MG63 (cell line): ENCODE measurements around the gene EPS8L3. TPM values are rescaled to one million over a fixed set of nuclear protein-coding genes. Genes with fewer than 3 reads are reported as not detected.
"Not testable (repeated sequence)": the region's sequence is repeated elsewhere in the genome, so short reads cannot be mapped to it uniquely, and the experiment has no call there.

Source experiments
- DNase-seq: peaks from one replicate; pipeline ENCODE4 v3.0.0-alpha.2; 2020
- H3K27me3 ChIP-seq: fragments of 250-450 bp; sonication (Bioruptor Pico); 2 replicates; pipeline ENCODE4 v1.5.1; 2020; ENCODE audit warnings: mild to moderate bottlenecking, moderate library complexity
- H3K36me3 ChIP-seq: fragments of 250-450 bp; sonication (Bioruptor Pico); 2 replicates; pipeline ENCODE4 v1.5.1; 2020; ENCODE audit warnings: mild to moderate bottlenecking, moderate library complexity
- H3K4me3 ChIP-seq: fragments of 250-450 bp; sonication (Bioruptor Pico); 2 replicates; pipeline ENCODE4 v1.5.1; 2020; ENCODE audit warnings: mild to moderate bottlenecking, moderate library complexity
- H3K9me3 ChIP-seq: fragments of 250-450 bp; sonication (Bioruptor Pico); 2 replicates; pipeline ENCODE4 v1.5.1; 2020; ENCODE audit warnings: mild to moderate bottlenecking, moderate library complexity
- total RNA-seq: library from RNA; depleted of rRNA; stranded (reverse); fragments of >200 nt; shearing (Covaris generic); gene quantifications from 2 replicates; pipeline ENCODE4 v1.2.3, GENCODE V29; 2014; ENCODE audit warnings: low replicate concordance; rRNA removed

The EPS8L3 gene
- total RNA-seq, 1 experiment from 2014 or later = not detected

- no peak for DNase-seq
- no peaks in the 10 kb centered on the region for H3K27me3 ChIP-seq
- H3K9me3 ChIP-seq = no peaks in the 10 kb centered on the region; the same call in 1 of the 2 replicates
- no peaks in the 10 kb centered on the region for H3K36me3 ChIP-seq
- no peak overlapping the region for H3K4me3 ChIP-seq
Observed at GRCh38 chr1:109714661-109715372, 48.9 kb downstream of the EPS8L3 start.

- DNase-seq = no peak
- Histone ChIP-seq H3K36me3 (no peaks in the 10 kb centered on the region), H3K4me3 (no peak overlapping the region), H3K9me3 (peaks cover 5% of the 10 kb centered on the region), H3K27me3 (no peaks in the 10 kb centered on the region)
Observed at GRCh38 chr1:109713636-109714035, 50.1 kb downstream of the EPS8L3 start.

DNA sequence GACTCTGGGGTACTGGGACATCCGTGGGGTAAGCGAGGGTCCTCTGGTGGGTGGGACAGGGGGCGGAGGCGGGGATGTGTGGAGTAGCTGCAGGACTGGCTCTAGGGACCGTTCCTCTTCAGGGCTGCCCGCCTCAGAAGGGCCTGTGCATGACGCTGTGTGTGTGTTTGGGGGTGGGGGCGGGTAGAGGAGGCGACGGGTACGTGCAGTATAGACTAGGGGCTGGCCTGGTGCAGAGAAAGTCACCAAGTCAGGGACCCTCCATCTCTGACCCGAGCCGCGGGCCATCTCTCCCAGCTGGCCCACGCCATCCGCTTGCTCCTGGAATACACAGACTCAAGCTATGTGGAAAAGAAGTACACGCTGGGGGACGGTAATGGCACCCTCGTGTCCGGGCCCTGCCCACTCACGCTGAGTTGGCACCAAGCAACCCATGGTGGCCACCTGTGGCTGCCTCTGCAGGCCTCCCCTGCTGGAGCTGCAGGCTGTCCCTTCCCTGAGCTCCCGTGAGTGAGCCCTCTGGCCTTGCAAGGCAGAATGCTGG is 51.3 kb downstream of the EPS8L3 start:
- no peak for DNase-seq
- H3K36me3 ChIP-seq = 0 out of 2 replicates have a peak, but pooled peaks cover 2% of the 10 kb centered on the region
- no peak overlapping the region for H3K4me3 ChIP-seq
- no peaks in the 10 kb centered on the region for H3K27me3 ChIP-seq
- H3K9me3 ChIP-seq = peaks cover 13% of the 10 kb centered on the region

DNA sequence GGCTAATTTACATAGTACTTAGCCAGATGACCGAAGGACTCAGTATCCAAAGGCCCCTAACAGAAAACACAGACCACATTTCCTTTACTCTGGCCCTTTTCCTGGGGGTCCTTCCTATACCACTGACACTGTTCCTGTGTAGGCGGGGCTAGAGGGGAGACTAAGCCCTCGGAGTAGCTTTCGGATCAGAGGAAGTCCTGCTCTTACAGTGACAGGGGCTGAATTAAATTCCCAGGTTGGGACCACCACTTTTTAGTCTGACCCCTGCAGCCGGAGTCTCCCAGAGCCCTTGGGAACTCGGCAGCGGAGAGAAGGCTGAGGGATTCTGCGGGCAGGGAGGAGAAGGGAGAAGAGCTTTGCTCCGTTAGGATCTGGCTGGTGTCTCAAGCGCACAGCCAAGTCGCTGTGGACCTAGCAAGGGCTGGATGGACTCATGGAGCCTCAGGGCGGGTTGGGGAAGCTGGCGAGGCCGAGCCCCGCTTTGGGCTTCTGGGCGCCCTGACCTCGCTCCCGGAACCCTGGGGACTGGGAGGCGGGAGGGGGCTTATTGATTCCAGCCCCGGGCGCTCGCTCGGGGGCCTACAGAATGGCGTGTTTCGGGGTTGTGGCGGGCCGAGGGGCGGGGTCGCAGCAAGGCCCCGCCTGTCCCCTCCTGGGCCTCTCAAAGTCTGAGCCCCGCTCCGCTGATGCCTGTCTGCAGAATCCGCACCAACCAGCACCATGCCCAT is 52.0 kb downstream of the EPS8L3 start, which contains the start of gene GSTM5:
Gene GSTM5 (plus strand): TSS at position 659 of the 728 bp plus-strand sequence. CDS start 62 bp downstream, at position 721.
- not testable (repeated sequence) for H3K27me3 ChIP-seq, H3K36me3 ChIP-seq, DNase-seq, H3K4me3 ChIP-seq
- H3K9me3 ChIP-seq = peaks cover 13% of the 10 kb centered on the region

GRCh38 chr1:109709822-109710221 is 53.9 kb downstream of the EPS8L3 start:
- H3K27me3 ChIP-seq, DNase-seq, H3K36me3 ChIP-seq, H3K4me3 ChIP-seq: not testable (repeated sequence)
- H3K9me3 ChIP-seq = peaks cover 13% of the 10 kb centered on the region

DNA sequence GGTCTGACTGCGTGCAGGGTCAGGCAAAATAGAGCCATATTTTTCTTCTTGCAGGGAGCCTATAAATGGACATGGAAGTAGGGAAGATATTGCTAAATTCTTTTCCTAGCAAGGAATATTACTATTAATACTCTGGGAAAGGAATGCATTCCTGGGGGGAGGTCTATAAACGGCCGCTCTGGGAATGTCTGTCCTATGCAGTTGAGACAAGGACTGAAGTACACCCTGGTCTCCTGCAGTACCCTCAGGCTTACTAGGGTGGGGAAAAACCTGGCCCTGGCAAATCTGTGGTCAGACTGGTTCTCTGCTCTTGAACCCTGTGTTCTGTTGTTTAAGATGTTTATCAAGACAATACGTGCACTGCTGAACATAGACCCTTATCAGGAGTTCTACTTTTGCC is 54.8 kb downstream of the EPS8L3 start:
- H3K4me3 ChIP-seq, DNase-seq, H3K36me3 ChIP-seq, H3K27me3 ChIP-seq: not testable (repeated sequence)
- H3K9me3 ChIP-seq = peaks cover 13% of the 10 kb centered on the region

DNA sequence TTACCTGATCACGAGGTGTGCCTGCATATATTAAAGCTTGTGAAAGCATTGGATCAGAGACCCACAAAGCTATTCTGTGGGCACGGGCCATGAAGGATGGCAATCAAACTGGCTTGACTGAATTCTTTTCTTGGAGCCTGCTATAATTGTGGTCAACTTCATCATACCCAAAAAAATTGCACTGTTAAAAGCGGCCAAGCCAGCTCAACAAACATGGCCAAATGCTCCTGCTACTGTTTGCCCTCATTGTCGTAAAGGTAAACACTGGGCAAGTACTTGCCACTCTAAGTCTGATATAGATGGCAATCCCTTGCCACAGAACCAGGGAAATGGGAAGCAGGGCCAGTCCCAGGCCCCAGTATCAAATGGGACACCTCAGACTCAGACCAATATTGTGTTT is 58.3 kb downstream of the EPS8L3 start:
- Histone ChIP-seq H3K27me3 (no peaks in the 10 kb centered on the region), H3K36me3 (0 out of 2 replicates have a peak, but pooled peaks cover 5% of the 10 kb centered on the region), H3K4me3 (no peak overlapping the region), H3K9me3 (peaks cover 15% of the 10 kb centered on the region)
- no peak for DNase-seq

- Histone ChIP-seq H3K27me3 (no peaks in the 10 kb centered on the region), H3K9me3 (peaks cover 15% of the 10 kb centered on the region), H3K4me3 (no peak overlapping the region), H3K36me3 (0 out of 2 replicates have a peak, but pooled peaks cover 5% of the 10 kb centered on the region)
- DNase-seq = no peak
Observed at GRCh38 chr1:109704173-109704572, 59.5 kb downstream of the EPS8L3 start.

- not testable (repeated sequence) for H3K27me3 ChIP-seq, H3K36me3 ChIP-seq, H3K9me3 ChIP-seq, DNase-seq, H3K4me3 ChIP-seq
Observed at GRCh38 chr1:109702940-109703339, 60.8 kb downstream of the EPS8L3 start.

Other genes with a start within 250 kb of the EPS8L3 start
- not detected in 2 replicates for gene GPR61, start 224.1 kb downstream of the EPS8L3 start, total RNA-seq
- 17.0 and 20.1 TPM in 2 replicates for gene GNAI3, start 215.3 kb downstream of the EPS8L3 start, total RNA-seq
- 0.10 TPM in 1 of 2 replicates, not detected in the other for gene GNAT2, start 144.3 kb downstream of the EPS8L3 start, total RNA-seq
- 119 and 172 TPM in 2 replicates for gene AMPD2, start 144.1 kb downstream of the EPS8L3 start, total RNA-seq
- gene GSTM4, start 107.8 kb downstream of the EPS8L3 start, total RNA-seq = 27.9 and 33.5 TPM in 2 replicates
- 20.0 and 22.2 TPM in 2 replicates for gene GSTM2, start 95.9 kb downstream of the EPS8L3 start, total RNA-seq
- gene GSTM1, start 76.1 kb downstream of the EPS8L3 start, total RNA-seq = 67.7 and 86.1 TPM in 2 replicates
- gene GSTM5, start 51.7 kb downstream of the EPS8L3 start, total RNA-seq = not detected in 2 replicates
- 47.2 and 80.3 TPM in 2 replicates for gene GSTM3, start 22.9 kb downstream of the EPS8L3 start, total RNA-seq
- gene CSF1, start 146.9 kb upstream of the EPS8L3 start, total RNA-seq = 155 and 224 TPM in 2 replicates
- gene AHCYL1, start 220.8 kb upstream of the EPS8L3 start, total RNA-seq = 55.4 and 64.5 TPM in 2 replicates